Measurements from ENCODE around the gene VSTM2L. TPM values are rescaled to one million over a fixed set of nuclear protein-coding genes. Genes with fewer than 3 reads are reported as not detected.

VSTM2L gene
- total and polyA plus RNA-seq, 2 of the 13 experiments (the other 11 are each of a cell fraction or from before 2014, with no cell fraction given): not detected

DNA sequence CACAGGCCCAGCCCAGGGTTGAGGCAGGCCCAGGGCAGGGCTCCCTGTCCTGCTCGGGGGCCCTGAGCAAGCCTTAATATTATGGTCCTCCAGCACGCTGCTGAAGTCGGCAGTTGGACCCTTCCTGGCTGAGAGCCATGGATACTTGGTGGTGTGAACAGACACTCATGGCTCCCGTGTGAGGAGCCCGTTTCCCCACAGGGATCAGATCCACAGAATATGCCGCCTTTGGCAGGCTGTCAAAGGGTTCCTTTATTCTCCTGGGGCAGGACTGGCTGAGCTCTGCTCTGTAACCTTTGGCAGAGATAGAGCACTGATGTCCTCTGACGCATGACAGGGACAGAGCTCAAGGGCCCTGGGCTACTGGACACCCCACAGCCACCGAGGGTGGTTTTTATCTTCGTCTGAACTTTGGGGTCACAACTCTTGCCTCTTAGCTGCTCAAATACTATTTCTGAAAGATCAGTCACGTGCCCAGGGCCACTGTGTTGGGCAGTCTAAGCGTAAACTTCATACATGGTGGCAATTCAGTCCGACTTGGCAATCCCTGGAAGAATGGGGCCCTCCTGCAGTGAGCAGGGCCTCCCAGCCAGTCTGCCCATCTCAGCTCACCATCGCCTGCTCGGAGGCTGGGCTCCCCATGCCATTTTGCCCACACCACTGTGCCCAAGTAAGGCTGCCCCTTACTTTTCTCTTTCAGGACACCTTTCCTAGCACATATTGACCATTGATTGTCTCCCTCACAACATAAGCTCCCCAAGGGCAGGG, 81.3 kb downstream of the VSTM2L start (continued):
- TF ChIP-seq SMAD9 (CRISPR knock-in tag; IDR thresholded peaks at IDR 0.05) (no peak), ATF7 (IDR thresholded peaks at IDR 0.05) (no peak), ATF7 (CRISPR knock-in tag; IDR thresholded peaks at IDR 0.05) (no peak), RXRB (CRISPR knock-in tag; IDR thresholded peaks at IDR 0.05; ENCODE audit: borderline replicate concordance) (peak; percentile 94), CBFB (CRISPR knock-in tag; IDR thresholded peaks at IDR 0.05) (peak; percentile 40; the same call in 1 of the 2 replicates), IRF2 (CRISPR knock-in tag; IDR thresholded peaks at IDR 0.05) (peak; percentile 18; the same call in 1 of the 2 replicates), EZH2 (conservative IDR thresholded peaks at IDR 0.05; ENCODE audit: low read depth, low read length) (no peak), ZNF264 (CRISPR knock-in tag; IDR thresholded peaks at IDR 0.05) (0 out of 2 replicates have a peak, but pooled peaks have one; percentile 60), HNF1A (IDR thresholded peaks at IDR 0.05; ENCODE audit: low read depth) (no peak), HNF1A (CRISPR knock-in tag; IDR thresholded peaks at IDR 0.05; ENCODE audit: borderline replicate concordance) (no peak), TARDBP (CRISPR knock-in tag; IDR thresholded peaks at IDR 0.05) (peak; percentile 84), SOX5 (CRISPR knock-in tag; IDR thresholded peaks at IDR 0.05; ENCODE audit: borderline replicate concordance) (peak; percentile 67; the same call in 1 of the 2 replicates), FOSL2 (CRISPR knock-in tag; IDR thresholded peaks at IDR 0.05) (peak; percentile 47), MAFF (IDR thresholded peaks at IDR 0.05; ENCODE audit: low read depth, low read length) (no peak; the same call in 1 of the 2 replicates)
- TF ChIP-seq, protein P1, sequence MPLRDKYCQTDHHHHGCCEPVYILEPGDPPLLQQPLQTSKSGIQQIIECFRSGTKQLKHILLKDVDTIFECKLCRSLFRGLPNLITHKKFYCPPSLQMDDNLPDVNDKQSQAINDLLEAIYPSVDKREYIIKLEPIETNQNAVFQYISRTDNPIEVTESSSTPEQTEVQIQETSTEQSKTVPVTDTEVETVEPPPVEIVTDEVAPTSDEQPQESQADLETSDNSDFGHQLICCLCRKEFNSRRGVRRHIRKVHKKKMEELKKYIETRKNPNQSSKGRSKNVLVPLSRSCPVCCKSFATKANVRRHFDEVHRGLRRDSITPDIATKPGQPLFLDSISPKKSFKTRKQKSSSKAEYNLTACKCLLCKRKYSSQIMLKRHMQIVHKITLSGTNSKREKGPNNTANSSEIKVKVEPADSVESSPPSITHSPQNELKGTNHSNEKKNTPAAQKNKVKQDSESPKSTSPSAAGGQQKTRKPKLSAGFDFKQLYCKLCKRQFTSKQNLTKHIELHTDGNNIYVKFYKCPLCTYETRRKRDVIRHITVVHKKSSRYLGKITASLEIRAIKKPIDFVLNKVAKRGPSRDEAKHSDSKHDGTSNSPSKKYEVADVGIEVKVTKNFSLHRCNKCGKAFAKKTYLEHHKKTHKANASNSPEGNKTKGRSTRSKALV (CRISPR knock-in tag; IDR thresholded peaks at IDR 0.05): 0 out of 2 replicates have a peak, but pooled peaks have one; percentile 74
- TF ChIP-seq, protein P2, sequence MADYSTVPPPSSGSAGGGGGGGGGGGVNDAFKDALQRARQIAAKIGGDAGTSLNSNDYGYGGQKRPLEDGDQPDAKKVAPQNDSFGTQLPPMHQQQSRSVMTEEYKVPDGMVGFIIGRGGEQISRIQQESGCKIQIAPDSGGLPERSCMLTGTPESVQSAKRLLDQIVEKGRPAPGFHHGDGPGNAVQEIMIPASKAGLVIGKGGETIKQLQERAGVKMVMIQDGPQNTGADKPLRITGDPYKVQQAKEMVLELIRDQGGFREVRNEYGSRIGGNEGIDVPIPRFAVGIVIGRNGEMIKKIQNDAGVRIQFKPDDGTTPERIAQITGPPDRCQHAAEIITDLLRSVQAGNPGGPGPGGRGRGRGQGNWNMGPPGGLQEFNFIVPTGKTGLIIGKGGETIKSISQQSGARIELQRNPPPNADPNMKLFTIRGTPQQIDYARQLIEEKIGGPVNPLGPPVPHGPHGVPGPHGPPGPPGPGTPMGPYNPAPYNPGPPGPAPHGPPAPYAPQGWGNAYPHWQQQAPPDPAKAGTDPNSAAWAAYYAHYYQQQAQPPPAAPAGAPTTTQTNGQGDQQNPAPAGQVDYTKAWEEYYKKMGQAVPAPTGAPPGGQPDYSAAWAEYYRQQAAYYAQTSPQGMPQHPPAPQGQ (CRISPR knock-in tag; IDR thresholded peaks at IDR 0.05; ENCODE audit: borderline replicate concordance): no peak
- TF ChIP-seq, protein P3, sequence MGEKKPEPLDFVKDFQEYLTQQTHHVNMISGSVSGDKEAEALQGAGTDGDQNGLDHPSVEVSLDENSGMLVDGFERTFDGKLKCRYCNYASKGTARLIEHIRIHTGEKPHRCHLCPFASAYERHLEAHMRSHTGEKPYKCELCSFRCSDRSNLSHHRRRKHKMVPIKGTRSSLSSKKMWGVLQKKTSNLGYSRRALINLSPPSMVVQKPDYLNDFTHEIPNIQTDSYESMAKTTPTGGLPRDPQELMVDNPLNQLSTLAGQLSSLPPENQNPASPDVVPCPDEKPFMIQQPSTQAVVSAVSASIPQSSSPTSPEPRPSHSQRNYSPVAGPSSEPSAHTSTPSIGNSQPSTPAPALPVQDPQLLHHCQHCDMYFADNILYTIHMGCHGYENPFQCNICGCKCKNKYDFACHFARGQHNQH (CRISPR knock-in tag; IDR thresholded peaks at IDR 0.05): peak; percentile 65

All from HepG2 (cell line).